Choroid plexus epithelial cell (primary cell): Measurements from ENCODE around the gene CPZ.

Experiments used
- DNase-seq: peaks from one replicate; pipeline ENCODE4 v3.0.0-alpha.2; 2010; ENCODE audit warnings: low read depth
- H3K4me3 ChIP-seq: 2 replicates; pipeline ENCODE4 v1.5.1; 2011; ENCODE audit warnings: low read depth, mild to moderate bottlenecking, control low read depth, low read length, moderate library complexity
- TF ChIP-seq, protein P1 (sequence below): conservative IDR thresholded peaks from 2 replicates; pipeline ENCODE4 v1.5.1; 2011; ENCODE audit warnings: low read depth, mild to moderate bottlenecking, control low read depth, inconsistent platforms, low read length, moderate library complexity

Gene CPZ

DNA sequence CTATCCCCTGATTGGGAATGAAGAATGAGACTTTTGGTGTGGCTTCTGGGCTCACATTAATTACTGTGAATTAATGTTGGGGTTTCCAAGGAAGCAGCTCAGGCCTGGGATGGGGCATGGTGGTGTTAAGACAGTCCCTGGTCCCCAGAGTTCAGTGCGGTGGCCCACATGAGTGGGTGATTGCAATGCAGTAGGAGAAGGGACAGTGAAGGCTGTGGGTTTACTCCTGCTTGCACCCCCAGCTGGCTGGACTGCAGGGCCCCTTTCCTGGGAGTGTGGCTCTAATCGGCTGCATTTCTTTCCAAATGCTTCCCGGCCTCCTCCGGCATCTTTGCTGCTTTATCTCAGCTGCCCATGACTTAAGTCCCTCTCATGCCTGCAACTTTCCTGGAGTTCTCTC lies 40.5 kb upstream of the CPZ start:
- DNase-seq, result no peak
- no peak overlapping the region for H3K4me3 ChIP-seq
- TF ChIP-seq, protein P1, sequence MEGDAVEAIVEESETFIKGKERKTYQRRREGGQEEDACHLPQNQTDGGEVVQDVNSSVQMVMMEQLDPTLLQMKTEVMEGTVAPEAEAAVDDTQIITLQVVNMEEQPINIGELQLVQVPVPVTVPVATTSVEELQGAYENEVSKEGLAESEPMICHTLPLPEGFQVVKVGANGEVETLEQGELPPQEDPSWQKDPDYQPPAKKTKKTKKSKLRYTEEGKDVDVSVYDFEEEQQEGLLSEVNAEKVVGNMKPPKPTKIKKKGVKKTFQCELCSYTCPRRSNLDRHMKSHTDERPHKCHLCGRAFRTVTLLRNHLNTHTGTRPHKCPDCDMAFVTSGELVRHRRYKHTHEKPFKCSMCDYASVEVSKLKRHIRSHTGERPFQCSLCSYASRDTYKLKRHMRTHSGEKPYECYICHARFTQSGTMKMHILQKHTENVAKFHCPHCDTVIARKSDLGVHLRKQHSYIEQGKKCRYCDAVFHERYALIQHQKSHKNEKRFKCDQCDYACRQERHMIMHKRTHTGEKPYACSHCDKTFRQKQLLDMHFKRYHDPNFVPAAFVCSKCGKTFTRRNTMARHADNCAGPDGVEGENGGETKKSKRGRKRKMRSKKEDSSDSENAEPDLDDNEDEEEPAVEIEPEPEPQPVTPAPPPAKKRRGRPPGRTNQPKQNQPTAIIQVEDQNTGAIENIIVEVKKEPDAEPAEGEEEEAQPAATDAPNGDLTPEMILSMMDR, result no peak

DNA sequence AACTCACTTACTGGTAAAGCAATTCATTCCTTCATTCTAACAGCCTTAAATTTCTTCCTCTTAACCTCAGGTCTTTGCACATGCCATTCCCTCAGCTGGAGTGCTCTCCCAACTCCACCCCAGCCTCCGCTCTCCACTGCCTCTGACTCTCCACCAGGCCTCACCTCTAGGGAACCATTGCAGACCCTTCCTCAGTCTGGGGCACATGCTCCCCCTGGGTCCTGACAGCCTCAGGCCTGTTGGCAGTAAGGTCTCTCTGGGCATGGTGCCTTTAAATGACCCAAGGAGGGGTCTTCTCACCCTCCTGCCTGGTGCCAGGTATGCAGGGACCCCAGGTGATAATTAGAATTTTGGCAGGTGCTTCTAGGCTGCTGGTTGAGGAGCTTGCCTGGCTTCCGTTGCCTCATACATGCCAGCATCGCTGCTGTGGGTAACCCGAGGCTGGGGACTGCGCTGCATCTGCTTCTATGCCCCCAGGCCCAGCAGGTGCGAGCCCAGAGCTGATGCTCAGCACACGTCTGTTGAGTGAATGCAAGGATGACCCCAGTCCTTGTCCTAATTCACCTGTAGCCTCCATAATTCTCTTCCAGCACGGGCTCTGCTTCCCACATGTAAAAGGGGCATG lies 39.9 kb upstream of the CPZ start:
- DNase-seq, result no peak
- no peak overlapping the region for H3K4me3 ChIP-seq
- TF ChIP-seq, protein P1, result no peak

DNA sequence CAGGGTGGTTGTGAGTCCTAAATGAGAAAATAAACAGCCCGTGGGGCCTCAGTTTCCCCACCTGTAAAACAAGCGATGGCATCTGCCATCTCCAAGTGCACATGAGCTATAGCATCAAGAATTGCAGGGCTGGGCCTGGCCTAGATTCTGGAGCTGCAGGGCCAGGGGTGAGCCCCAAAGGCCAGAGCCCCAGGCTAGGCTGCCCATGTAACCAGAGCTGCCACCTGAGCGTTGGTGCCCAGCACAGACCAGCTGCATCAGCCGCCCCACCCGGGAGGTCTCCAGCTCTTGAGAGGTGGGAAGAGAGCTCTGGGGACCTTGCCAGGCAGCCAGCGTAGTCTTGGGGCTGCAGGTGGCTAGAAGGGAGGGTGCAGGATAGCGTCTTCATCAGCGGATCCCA lies 39.3 kb upstream of the CPZ start:
- TF ChIP-seq, protein P1, result no peak
- DNase-seq, result no peak
- H3K4me3 ChIP-seq, result no peak overlapping the region

DNA sequence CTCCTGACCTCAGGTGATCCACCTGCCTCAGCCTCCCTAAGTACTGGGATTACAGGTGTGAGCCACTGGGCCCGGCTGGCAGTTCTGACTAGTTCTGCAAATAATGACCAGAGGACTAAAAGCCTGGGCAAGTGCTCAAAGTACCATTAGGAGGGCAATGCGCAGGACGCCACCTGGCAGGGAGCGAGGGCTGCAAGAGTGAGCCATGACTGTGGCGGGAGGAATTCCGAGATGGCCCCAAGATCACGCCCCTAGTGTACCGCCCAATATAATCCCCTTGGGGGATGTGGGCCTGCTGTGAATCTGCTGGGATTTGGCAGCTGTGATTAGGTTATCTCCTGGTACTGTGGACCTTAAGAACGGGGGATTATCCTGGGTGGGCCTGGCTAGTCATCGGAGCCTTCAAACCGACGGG lies 38.6 kb upstream of the CPZ start:
- TF ChIP-seq, protein P1, result no peak
- DNase-seq, result no peak
- H3K4me3 ChIP-seq, result no peak overlapping the region

DNA sequence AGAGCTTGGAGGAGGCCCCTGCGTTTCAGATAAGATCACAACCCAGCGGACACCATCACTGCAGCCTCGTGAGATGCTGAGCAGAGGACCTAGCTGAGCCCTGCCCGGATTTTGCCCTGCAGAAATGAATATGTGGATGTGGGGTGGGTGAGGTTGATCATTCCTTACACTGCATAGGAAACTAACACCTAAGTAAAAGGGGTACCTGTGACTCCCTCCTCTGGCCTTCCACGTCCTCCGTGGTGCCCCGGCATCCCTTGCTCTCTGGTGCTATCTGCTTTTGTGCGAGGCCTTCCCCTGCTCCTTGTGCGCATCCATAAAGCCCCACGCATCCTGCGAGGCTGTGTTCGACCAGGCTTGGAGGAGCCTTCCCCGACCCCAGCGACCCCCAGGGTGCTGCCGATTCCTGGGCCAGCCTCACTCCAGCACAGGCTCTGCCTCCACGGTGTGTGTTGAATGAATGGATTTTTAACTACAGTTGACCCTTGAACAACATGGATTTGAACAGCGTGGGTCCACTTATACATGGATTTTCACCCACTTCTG lies 37.9 kb upstream of the CPZ start:
- TF ChIP-seq, protein P1, result no peak
- DNase-seq, result no peak
- H3K4me3 ChIP-seq, result no peak overlapping the region

DNA sequence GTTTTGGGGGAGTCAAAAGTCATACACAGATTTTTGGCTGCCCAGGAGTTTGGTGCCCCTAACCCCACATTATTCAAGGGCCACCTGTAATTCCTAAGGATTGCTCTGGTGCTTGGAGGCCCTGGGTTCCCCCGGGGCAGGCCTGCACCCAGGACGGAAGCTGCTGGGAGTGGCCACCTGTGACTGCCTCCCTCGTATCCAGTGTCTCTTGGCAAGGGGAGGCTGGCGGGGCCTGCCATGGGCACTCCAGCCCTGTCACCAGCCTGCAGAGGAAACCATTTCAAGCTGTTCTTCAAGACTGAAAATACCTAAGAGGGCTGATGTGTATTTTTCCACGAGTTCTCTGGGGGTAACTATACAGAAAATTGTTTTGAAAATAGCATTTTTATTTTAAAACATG lies 36.8 kb upstream of the CPZ start:
- DNase-seq, result no peak
- TF ChIP-seq, protein P1, result no peak
- H3K4me3 ChIP-seq, result no peak overlapping the region

DNA sequence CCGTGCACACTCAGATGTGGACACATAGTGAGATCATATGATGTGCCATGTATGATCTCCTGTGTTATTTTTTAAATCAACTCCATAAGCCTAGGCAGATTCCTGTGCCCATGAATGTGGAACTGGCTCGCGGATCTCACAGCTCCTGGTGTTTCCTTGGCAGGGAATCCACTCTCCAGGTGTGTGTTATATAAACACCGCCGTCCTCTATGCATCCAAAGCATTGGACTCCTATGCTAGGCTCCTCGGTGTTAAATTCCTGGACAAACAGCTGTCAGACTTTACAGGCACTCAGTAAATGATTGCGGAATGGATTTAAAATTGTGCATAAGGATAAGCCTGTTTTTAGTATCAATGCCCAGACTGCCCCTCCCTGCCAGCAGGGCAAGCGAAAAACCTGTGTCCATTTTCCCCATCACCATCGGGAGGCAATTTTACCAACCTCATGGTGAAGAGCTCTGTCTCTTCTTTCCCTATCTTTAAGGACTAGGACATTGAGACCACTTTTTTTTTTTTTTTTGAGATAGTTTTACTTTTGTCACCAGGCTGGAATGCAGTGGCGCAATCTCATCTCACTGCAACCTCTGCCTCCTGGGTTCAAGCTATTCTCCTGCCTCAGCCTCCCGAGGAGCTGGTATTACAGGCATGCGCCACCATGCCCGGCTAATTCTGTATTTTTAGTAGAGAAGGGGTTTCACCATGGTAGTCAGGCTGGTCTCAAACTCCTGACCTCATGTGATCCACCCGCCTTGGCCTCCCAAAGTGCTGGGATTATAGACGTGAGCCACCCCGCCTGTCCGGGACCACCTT lies 36.0 kb upstream of the CPZ start:
- no peak overlapping the region for H3K4me3 ChIP-seq
- TF ChIP-seq, protein P1, result no peak
- peak; percentile 37 for DNase-seq
